ENCODE measurements around the gene DHRS4. TPM values are rescaled to one million over a fixed set of nuclear protein-coding genes. Genes with fewer than 3 reads are reported as not detected.

Gene DHRS4
- 18.5 and 18.7 TPM in 2 replicates for total RNA-seq (2014; rRNA removed; shearing (Covaris generic))
- total RNA-seq (2022) = 18.8 and 19.6 TPM in 2 replicates
- percentile 53 among the genes with signal in this experiment for Bru-seq, nascent RNA
- BruChase-seq, experiment 1, labeled RNA remaining after a 6-hour chase = percentile 54 among the genes with signal in this experiment
- percentile 55 among the genes with signal in this experiment for BruChase-seq, experiment 2, labeled RNA remaining after a 2-hour chase
- long read RNA-seq, transcript DHRS4-201 (8 exons, 1,443 nt) = major isoform, 15 of 22 reads
- long read RNA-seq, partial matches to known transcripts = 1 of 22 reads
- long read RNA-seq, other reads (novel, unspliced or antisense) = 5 of 22 reads

- H2AFZ ChIP-seq (ENCODE audit: low read length) = peak within 1 kb of the TSS; percentile 94
- peaks cover 13% of the 10 kb centered on the region for H3K4me1 ChIP-seq (ENCODE audit: insufficient read depth, low read length, poor library complexity, severe bottlenecking)
- no peaks in the 10 kb centered on the region; the same call in 1 of the 2 replicates for H3K36me3 ChIP-seq (ENCODE audit: insufficient read depth, low read length)
- peak within 1 kb of the TSS; percentile 91 for H3K4me2 ChIP-seq (ENCODE audit: low read length)
- H3K4me3 ChIP-seq (ENCODE audit: low read depth, low read length, poor library complexity, severe bottlenecking) = peak within 1 kb of the TSS; percentile 97
- H3K9me2 ChIP-seq (ENCODE audit: insufficient read depth, low read length) = no peaks in the 10 kb centered on the region
- intact Hi-C loops (cut with micrococcal nuclease; ENCODE audit: unreplicated experiment) = no loop called here
- no TSS peak for BruUV-seq (replicated peaks)
- H4K20me1 ChIP-seq (ENCODE audit: insufficient read depth, low read length) = no peaks in the 10 kb centered on the region
- TF ChIP-seq EZH2phosphoT487 (IDR thresholded peaks at IDR 0.05; ENCODE audit: borderline replicate concordance, low read depth, low read length) (no peak), CTCF (conservative IDR thresholded peaks at IDR 0.05; ENCODE audit: low read length) (peak; percentile 94)
- peaks cover 5% of the 10 kb centered on the region for H3K9me3 ChIP-seq (ENCODE audit: low read length)
- DNase-seq (ENCODE audit: low spot score) = peak; percentile 86
- ChIA-PET CTCF (ENCODE audit: unreplicated experiment) (interaction anchor here (1.3 kb wide), 1 partner anchor 10 kb away, joined by 3 read pairs; no protein-coding TSS in a partner anchor), POLR2A (interaction anchor here (0.8 to 0.9 kb wide), 2 partner anchors 154 to 161 kb away, joined by 3 read pairs; partner anchors contain the start of gene DCAF11)
- H3K79me2 ChIP-seq (ENCODE audit: insufficient read depth, low read depth, low read length) = 0 out of 2 replicates have a peak, but pooled peaks cover 3% of the 10 kb centered on the region
- peak within 1 kb of the TSS; percentile 59 for H3K27ac ChIP-seq (ENCODE audit: low read depth, low read length, poor library complexity, severe bottlenecking)
Observed at GRCh38 chr14:23953464-23954278, at the start of gene DHRS4. Gene DHRS4, plus strand, starts transcription at chr14:23953770. Its CDS starts 19 bp downstream, at chr14:23953789.

GRCh38 chr14:23910101-23910875 is 43.3 kb upstream of the DHRS4 start:
- no peaks in the 10 kb centered on the region for H3K9me2 ChIP-seq (ENCODE audit: insufficient read depth, low read length)
- H3K36me3 ChIP-seq (ENCODE audit: insufficient read depth, low read length) = no peaks in the 10 kb centered on the region
- ChIA-PET POLR2A (interaction anchor here (0.6 kb wide), 1 partner anchor 318 kb away, joined by 3 read pairs; no protein-coding TSS in a partner anchor), CTCF (ENCODE audit: unreplicated experiment) (interaction anchor here (1.0 kb wide), 1 partner anchor 278 kb away, joined by 4 read pairs; no protein-coding TSS in a partner anchor)
- no peaks in the 10 kb centered on the region for H4K20me1 ChIP-seq (ENCODE audit: insufficient read depth, low read length)
- no peaks in the 10 kb centered on the region for H3K79me2 ChIP-seq (ENCODE audit: insufficient read depth, low read depth, low read length)
- no peaks in the 10 kb centered on the region for H3K9me3 ChIP-seq (ENCODE audit: low read length)
- no TSS peak for BruUV-seq (replicated peaks)
- intact Hi-C loops (cut with micrococcal nuclease; ENCODE audit: unreplicated experiment) = no loop called here
- H3K27ac ChIP-seq (ENCODE audit: low read depth, low read length, poor library complexity, severe bottlenecking) = no peak overlapping the region
- DNase-seq (ENCODE audit: low spot score) = peak; percentile 19
- TF ChIP-seq CTCF (conservative IDR thresholded peaks at IDR 0.05; ENCODE audit: low read length) (peak; percentile 74), EZH2phosphoT487 (IDR thresholded peaks at IDR 0.05; ENCODE audit: borderline replicate concordance, low read depth, low read length) (no peak)
- H3K4me3 ChIP-seq (ENCODE audit: low read depth, low read length, poor library complexity, severe bottlenecking) = no peak overlapping the region
- no peak overlapping the region for H3K4me2 ChIP-seq (ENCODE audit: low read length)
- no peaks in the 10 kb centered on the region for H3K4me1 ChIP-seq (ENCODE audit: insufficient read depth, low read length, poor library complexity, severe bottlenecking)
- H2AFZ ChIP-seq (ENCODE audit: low read length) = no peak overlapping the region
